HG02852 (cell line): Measurements from ENCODE around the gene NRXN3.

ENCODE experiments used
- ATAC-seq: cut with Tn5 transposase; IDR thresholded peaks from one replicate; pipeline ENCODE4 v1.9.1; 2021; ENCODE audit warnings: mild to moderate bottlenecking, moderate library complexity; ENCODE audit not compliant: unreplicated experiment

Gene NRXN3

DNA sequence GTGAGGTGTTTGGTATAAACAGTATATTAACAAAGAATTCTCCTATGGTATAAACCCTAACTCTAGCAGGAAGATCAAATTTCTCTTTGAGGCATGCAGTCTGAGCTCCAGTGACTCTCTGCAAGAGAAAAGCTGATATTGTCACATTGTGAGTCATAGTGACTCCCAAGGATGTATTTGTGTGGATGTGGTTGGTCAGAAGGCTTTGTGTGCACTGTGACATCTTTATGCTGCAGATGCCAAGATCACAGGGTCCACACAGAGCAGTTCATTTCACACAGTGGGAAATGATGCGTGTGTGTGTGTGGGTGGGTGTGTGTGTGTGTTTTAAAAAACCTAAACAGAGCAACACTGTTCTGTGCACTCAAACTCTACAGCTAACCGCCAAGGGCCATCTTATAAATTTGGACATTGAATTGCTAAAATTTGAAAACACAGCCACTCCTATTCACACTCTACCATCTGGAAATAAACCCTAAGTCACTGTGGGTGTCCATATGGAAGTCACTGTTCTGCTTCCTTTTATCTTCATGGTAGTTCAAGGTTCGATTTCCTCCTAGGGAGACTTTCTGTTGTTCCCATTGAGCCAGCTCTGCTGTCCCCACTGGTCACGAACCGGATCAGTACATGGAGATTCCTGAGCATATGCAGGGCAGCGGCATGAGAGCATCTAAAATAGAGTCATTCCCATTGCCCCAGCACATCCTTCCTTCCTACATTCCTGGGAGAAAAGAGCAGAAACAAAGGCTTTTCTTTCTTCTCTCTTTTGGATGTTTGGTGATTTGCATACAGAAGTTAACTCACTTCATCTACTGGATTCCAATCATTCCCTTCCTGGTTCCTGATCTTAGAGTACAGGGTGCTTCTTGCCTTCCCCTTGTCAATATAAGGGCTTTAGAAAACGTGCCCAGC is 1313.6 kb downstream of the NRXN3 start:
- ATAC-seq: no peak

DNA sequence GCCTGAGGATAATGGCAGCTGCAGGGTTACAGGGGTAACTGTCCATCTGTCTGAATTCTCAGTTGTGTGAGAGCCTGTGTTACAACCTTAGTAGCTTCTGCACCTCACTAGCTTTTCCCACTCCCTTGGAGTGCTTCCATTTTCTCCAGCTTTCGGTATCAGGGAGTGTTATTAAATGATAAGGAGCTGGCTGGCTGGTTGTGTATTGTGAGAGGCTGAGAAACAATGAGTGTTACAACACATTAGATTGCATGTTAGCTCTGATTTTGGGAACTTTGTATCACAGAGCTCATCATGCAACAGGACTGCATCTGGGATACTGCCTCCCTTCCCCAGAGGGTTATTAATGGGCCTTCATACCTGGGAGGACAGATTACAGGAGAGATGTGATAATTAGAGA is 1317.5 kb downstream of the NRXN3 start:
- no peak for ATAC-seq

DNA sequence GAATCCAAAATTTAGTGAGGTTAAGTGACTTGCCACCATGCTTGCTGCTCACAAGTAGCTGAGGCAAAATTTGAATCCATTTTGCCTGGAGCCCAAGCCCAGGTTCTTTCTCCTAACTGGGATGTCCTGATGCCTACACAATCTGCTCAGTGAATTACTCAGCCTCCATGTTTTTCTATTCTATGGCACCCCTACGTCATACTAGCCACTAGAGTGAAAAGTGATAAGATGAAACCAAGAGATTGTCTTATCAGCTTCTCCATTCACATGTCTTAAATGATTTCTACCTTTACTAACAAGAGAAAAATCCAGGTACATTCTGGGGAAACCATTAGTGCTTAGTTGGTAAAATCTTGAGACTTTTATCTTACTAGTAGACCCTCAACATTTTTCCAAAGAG is 1321.0 kb downstream of the NRXN3 start:
- no peak for ATAC-seq

DNA sequence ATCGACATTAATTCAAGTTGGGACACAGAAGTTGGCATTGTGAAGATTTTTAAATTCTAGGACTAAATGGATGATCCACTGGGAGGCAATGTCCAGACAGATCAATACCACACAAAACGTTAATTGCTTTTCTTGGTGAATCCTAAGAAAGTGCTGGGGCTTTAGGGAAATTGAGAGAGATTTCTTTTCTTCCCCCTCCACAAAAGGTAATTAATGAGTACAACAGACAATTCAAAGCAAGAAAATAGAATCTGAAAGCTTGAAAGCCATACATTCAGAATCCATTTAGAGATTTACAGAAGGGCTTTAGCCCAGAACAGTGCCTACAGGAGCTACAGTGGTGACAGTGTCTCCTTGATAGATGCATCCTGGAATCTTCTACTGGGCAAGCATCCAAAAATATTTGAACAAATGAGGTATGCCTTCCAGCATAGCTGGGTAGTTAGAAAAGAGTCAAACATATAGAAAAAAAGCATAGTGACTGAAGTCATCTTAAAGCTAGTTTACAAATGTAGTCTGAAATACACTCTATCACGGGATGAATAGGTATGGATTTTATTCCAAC is 1323.0 kb downstream of the NRXN3 start:
- ATAC-seq: no peak

DNA sequence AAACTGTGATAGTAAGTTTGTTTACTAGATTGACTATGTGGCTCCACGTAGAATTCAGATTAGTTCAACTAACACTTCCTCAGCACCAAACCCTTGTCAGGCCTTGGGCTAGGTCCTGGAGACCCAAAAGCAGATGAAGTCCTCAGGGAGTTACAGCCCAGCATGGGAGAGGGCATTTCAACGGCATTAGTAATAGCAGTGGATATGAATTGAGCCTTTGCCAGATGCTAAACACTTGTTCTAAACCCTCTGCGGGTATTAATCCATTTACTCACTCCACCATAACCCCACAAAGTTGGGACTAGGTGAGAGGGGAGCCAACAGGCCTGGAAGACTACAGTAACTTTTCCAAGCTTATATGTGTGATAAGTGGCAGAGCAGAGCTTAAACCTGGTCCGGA is 1326.5 kb downstream of the NRXN3 start:
- ATAC-seq: no peak

DNA sequence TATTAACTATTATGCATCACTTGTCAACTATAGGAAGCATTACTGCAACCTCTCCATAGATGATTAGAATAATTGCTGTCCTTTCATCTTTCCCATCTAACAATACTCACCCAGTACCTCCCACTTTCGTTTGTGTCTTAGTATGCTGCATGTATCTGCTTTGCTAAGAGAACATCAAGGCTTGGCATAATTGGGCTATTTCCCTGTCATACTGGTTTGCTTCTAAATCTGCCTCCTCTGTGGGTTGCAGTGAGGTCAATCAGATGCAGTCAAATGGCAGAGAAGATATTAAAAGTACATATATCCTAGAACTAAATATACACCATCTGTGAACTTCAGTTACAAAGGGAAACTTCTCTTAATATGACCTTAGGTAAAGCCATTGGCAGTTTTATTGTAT is 1330.3 kb downstream of the NRXN3 start:
- ATAC-seq: no peak

DNA sequence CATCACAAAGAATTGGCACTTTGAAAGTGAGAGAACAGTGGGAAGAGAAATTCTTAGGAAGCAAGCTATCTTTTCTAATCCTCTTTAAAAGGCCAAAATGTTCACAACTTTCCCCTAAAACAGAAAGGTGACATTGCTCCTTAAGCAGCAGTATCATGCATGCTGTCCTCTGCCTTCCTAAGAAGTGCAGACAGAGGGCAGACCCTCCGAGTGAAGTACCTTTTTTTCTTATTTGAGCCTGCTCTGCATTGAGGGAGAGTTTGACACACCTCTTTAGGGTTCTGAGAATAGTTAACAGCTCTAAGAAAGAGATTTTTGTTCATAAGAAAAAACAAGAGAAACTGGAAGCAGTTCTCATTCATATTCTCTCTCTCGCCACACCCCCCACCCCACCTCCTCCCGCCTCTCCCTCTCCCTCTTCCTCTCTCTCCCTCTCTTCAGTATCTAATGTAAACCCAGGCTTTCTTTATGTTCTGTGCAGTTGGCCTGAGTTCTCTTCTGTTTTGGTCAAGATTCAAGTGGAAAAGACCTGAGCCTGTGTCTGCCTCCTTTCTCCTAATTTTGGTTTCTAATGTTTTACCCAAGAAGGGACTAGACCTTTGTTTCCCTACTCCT is 1332.1 kb downstream of the NRXN3 start:
- ATAC-seq: no peak

DNA sequence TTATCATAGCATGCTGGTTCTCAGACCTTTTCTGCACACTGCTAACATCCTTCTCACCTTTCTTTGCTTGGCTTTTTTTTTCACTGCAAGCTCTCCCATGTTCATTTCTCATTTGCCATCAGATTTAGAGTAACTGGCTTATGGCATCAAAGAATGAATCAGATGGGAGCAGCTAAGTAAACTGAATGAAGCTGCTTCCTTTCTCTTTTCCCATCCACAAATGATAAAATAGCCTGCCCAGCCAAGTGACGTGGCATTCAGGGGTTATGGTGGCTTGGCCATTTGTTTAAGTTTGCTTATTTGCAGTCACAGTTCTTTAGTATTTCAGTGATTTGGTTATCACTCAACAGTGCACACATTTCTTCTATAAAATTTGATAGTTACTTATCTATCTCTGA is 1332.6 kb downstream of the NRXN3 start:
- no peak for ATAC-seq

DNA sequence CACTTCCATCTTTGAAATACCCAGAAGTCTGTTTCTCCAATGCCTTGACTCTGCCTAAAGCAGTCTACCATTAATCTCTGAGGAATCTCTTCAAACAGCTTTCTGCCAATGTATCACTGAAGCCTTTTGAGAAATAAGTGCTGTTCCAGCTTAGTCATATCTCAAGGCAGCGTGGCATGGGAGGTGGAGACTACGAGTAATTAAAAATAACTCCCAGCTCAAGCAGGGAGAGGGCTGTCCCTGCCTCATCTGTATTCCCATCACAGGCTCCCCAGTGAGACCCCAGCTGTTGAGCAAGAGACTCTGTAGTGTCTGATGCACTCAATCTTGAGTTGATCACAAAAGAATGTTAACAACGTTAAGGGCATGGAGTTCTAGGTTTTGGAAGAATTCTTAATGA is 1340.5 kb downstream of the NRXN3 start:
- no peak for ATAC-seq

DNA sequence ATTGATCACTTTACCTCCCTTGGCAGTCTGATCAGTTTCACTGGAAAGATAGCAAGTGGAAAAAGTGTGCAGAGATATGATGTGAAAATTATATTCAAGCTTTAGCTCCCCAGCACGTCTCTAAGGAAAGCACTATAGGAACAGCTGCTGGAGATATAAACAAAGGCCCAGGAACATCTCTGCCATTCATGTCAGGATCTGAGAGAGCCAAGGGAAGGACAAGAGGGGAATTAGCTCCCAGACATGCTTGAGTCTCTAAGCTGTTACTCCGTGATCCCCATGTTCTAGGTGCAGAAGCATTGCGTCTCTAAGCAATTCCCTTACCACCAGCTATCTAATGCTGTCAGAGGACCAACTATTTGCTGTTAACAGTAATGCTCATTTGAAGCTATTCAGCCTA is 1341.0 kb downstream of the NRXN3 start:
- ATAC-seq: no peak

DNA sequence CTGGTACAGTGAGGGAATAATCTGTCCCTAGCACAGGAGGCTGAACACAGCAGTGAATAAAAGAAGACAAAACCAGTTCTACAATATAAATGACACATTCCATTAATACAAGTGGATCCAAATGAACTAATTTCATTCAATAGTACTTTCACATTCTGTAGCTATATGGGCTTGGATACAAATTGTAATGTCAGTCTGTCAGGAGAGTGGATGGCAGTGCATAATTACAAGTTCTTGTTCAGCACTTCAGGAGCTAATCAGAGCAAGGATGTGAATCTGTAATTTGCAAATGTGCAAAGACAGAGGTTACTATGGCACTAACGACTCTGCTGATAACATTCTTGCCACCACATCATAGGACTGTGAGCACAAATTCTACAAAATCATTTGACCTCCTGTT is 1343.3 kb downstream of the NRXN3 start:
- ATAC-seq: no peak

DNA sequence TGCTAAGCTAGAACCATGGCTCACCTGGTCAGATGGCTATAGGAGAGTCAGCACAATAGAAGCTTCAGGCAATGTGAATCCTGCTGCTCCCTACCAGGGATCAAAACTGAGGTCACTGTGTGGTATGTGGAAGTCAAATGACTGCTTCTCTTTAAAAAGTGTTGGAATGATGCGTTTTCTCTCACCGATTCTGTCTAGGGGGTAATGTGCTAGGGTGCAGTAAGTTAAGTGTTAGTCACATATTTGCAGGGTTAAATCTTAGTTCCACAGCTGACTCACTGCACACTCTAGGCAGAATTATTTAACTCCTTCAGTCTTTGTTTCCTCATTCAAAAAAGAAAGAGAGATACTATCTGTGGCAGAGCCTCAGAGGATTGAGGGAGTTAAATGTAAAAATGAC is 1344.5 kb downstream of the NRXN3 start:
- ATAC-seq: no peak

DNA sequence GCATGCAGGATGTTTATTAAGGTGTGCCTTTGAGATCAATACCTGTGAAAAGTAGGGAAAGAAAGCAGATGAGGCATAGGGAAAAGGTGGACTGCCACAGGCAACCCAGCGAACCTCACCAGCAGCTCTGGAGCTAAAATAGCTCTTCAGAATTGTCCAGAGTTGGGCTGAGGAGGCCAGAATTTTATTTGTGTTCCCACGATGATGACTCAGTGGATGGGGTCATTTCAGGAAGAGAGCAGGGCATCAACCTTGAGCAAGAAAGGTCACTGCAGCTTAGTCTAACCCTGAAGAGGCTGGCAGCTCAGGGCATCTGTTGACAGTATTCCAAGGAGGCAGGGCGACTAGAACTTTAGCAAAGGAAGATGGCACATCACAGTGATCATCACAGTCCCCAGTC is 1345.0 kb downstream of the NRXN3 start:
- no peak for ATAC-seq

DNA sequence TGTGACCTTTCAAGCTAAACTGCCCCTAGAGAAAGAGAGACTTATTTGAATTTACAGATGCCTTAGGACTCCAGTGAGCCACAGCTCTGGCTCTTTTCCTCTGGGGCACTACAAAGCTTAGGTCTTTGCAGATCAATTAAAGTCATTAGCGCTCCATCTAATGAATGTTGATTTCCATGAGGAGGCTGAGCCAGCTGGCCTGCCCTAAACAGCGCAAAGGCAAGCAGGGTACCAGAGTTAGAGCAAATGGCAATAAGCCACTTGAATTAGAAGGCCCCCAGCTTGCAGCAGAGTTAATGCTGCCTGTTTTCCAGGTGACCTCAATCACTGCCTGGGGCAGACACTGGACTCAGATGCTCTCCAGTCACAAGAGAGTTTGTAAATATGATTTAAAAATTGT is 1345.8 kb downstream of the NRXN3 start:
- no peak for ATAC-seq

DNA sequence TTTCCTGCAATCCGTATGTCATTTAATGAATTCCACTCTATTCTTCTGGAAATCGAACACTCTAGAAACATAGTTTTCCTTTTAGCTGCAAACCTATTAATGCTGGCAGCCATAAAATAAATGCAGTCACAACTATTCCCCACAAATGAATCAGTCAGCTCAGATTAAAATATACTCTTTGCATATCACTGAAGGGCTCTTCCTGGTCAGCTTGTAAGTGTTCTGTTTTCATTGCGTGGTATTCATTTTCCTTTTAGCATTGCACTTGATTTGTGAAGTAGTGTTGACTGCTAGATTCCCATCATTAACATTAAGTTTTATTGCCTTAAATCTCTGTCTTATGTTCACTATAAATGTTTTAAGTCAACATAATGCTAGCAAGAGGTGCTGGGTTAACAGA is 1355.2 kb downstream of the NRXN3 start:
- ATAC-seq: no peak

DNA sequence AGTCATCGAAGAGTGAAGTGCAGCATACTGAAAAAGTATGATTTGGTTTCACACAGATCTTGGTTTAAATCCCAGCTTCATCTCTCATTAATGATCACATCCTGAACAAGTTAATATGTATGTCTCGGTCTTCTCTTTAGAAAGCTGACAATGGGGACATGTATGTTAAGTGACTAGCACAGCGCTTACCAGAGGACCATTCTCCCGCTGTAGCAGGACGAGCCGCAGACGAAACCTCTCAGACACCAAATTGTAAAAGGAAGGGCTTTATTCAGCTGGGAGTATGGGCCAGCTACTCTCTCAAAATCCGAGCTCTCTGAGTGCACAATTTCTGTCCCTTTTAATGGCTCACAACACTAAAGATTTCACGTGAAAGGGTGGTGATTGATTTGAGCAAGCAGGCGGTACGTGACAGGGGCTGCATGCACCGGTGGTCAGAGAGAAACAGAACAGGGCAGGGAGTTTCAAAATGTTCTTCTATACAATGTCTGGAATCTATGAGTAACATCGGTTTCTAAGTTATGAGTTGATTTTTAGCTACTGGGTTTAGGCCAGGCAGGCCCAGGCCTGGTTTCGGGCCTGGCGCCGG is 1358.7 kb downstream of the NRXN3 start:
- ATAC-seq: no peak

DNA sequence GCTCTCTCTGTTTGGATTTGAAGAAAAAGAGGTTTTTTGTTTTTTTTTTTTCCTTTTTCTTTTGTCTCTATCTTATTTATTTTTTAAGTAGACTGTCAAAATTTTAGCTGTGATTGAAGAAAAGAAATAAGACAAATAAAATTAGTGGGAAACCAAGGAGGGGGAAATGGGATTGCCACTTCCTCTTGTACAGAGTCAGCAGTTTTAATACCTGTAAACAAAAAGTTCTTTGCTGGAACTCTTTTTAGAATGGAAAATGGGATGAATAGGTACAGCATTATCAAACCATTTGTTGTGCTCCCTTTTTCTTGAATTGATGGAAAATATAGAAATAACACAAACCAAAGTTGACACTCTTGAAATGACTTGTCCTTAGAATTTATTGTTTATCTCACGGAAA is 1360.4 kb downstream of the NRXN3 start:
- ATAC-seq: no peak

DNA sequence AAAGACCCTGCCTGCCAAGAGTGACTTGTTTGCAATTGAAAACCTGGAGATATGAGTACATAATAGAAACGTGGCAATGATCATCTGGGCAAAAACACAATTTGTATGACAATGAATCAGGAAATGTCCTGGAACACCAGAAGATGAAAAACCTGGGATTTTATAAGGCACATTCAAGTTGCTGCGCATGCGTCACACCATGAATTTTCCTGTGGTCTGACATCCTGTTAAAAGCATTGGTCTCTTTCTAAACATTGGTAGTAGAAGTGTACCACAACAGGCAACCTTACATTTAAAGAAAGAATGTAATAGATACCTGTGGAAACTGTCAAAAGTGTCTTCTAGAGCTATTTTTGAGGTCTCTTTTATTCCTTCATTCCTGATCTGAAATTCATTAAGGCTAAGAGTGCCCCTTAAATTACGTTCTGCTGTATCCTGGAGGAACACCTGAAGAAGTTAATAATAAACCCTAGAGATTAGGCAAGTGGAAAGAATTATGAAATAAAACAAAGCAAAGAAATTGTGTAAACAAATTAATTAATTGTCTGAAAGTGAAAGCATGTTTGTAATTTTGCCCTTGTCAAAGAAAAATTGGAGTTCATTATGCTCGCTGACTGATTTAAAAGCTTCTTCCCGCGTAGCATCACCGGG is 1364.7 kb downstream of the NRXN3 start:
- ATAC-seq: no peak

DNA sequence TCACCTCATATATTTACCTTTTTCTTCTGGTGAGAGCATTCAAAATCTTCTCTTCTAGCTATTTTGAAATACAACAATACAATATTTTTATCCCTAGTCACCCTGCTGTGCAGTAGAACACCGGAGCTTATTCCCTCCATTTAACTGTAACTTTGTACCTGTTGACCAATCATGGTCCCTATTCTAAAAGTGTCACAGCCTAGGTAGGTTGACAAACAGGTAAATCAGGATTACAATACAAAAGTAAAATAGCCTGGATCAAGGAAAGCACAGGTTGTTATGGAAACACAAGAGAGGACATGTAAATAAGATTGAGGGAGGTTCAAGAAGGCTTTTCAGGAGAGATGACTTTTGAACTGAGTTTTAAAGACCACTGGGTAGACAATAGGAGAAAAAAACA is 1370.2 kb downstream of the NRXN3 start:
- ATAC-seq: no peak

DNA sequence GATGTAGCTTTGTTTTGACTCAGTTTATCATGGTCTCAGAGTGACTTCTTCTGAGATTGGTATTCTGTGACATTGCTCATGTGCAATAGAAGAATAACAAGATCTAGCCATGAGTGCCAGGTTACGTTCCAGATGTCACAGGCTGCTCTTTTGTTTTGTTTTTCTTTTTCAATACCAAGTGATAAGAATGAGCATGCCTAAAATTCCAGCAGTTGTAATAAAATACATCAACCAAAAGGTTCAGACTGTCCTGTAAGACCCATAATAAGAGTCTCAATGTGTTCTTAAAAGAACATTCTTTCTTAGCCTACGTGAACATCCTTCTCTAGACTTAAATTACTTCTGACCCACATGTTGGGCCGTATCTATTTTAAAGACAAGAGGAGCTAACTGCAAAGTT is 1371.9 kb downstream of the NRXN3 start:
- ATAC-seq: no peak

DNA sequence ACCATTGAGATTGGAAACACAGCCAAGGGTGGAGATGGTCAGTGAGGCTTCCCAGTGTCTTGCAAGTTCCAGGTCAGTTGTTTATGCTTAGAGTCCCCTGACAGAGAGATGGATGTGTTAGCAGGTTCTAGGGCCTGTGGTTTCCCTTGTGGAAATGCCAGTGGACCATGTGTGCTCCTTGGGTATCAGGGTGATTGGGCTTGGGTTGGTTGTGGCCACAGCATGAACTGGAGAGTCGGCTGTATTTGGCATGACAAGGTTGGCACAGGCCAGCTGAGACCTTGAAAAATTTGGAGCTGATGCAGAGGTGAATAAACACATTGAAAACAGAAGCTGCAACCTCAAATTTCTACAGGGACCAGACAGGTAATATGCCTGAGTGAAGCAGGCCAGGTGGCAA is 1373.2 kb downstream of the NRXN3 start:
- ATAC-seq: no peak
